Naive B cell (primary cell): Measurements from ENCODE around the gene CELF4. TPM values are rescaled to one million over a fixed set of nuclear protein-coding genes. Genes with fewer than 3 reads are reported as not detected.

ENCODE experiments used
- ATAC-seq, 2 donors: fragments of 150-1000 bp; cut with Tn5 transposase; 2 replicates each; pipeline ENCODE4 v1.10.0; 2021; ENCODE audit warnings: low read depth in 2 of 2, mild to moderate bottlenecking in 2 of 2, moderate library complexity in 2 of 2
- DNase-seq: peaks from one replicate; pipeline ENCODE4 v3.0.0; 2022
- H3K27ac Mint-ChIP-seq, 6 donors: one replicate each; pipeline ENCODE4 v1.8.0; 2020 to 2022; ENCODE audit warnings: mild to moderate bottlenecking in 6 of 6, mixed read lengths in 6 of 6, moderate library complexity in 5 of 6, inconsistent platforms in 2 of 6
- H3K27me3 Mint-ChIP-seq, 3 donors: one replicate each; pipeline ENCODE4 v1.8.0; 2021 to 2022; ENCODE audit warnings: mixed read lengths in 3 of 3, mild to moderate bottlenecking in 1 of 3
- H3K36me3 Mint-ChIP-seq, 2 donors: one replicate each; pipeline ENCODE4 v1.8.0; 2020 to 2022; ENCODE audit warnings: mixed read lengths in 2 of 2, inconsistent platforms in 1 of 2, mild to moderate bottlenecking in 1 of 2
- H3K4me1 Mint-ChIP-seq, 3 donors: one replicate each; pipeline ENCODE4 v1.8.0; 2020 to 2022; ENCODE audit warnings: mixed read lengths in 3 of 3, inconsistent platforms in 1 of 3, mild to moderate bottlenecking in 1 of 3, moderate library complexity in 1 of 3
- H3K4me3 Mint-ChIP-seq, 8 donors: one replicate each; pipeline ENCODE4 v1.8.0; 2020 to 2022; ENCODE audit warnings: mild to moderate bottlenecking in 8 of 8, mixed read lengths in 8 of 8, moderate library complexity in 8 of 8, inconsistent platforms in 2 of 8
- H3K9me3 Mint-ChIP-seq, 7 donors: one replicate each; pipeline ENCODE4 v1.8.0; 2020 to 2022; ENCODE audit warnings: mixed read lengths in 7 of 7, mild to moderate bottlenecking in 5 of 7, inconsistent platforms in 2 of 7, moderate library complexity in 1 of 7
- polyA plus RNA-seq, 6 donors: library from polyadenylated mRNA; unstranded; fragments of 300-500 nt; fragmentation: Illumina TruSeq; gene quantifications; one replicate each; pipeline ENCODE4 v1.2.3, GENCODE V29; 2021; ENCODE audit warnings: low read depth in 6 of 6

The CELF4 gene
- polyA plus RNA-seq, 6 donors from 2014 or later, result 0.21 to 0.34 (median 0.24) TPM; not detected in 1

GRCh38 chr18:37306432-37306831, 259.2 kb downstream of the CELF4 start:
- peaks cover 0 to 15% (median 5%) of the 10 kb centered on the region in 3 donors for H3K27me3 Mint-ChIP-seq
- H3K9me3 Mint-ChIP-seq, result peaks cover 0 to 2% (median 0%) of the 10 kb centered on the region in 7 donors
- ATAC-seq (no peak), DNase-seq (no peak)
- H3K4me1 Mint-ChIP-seq, result peaks cover 0 to 4% (median 0%) of the 10 kb centered on the region in 3 donors
- no peaks in the 10 kb centered on the region for H3K36me3 Mint-ChIP-seq
- H3K4me3 Mint-ChIP-seq, result no peak overlapping the region
- no peak overlapping the region for H3K27ac Mint-ChIP-seq

GRCh38 chr18:37305066-37305465, 260.5 kb downstream of the CELF4 start:
- ATAC-seq (no peak), DNase-seq (no peak)
- Mint-ChIP-seq H3K27me3 (peaks cover 0 to 24% (median 5%) of the 10 kb centered on the region in 3 donors), H3K4me1 (peaks cover 0 to 4% (median 0%) of the 10 kb centered on the region in 3 donors), H3K9me3 (no peaks in the 10 kb centered on the region), H3K4me3 (no peak overlapping the region), H3K27ac (no peak overlapping the region), H3K36me3 (no peaks in the 10 kb centered on the region)

- DNase-seq (no peak), ATAC-seq (no peak)
- Mint-ChIP-seq H3K4me1 (peaks cover 0 to 4% (median 0%) of the 10 kb centered on the region in 3 donors), H3K27me3 (peaks cover 0 to 25% (median 5%) of the 10 kb centered on the region in 3 donors), H3K9me3 (no peaks in the 10 kb centered on the region), H3K4me3 (no peak overlapping the region), H3K36me3 (no peaks in the 10 kb centered on the region), H3K27ac (peak overlapping the region in 1 of 6 donors; percentile 28)
Measured at GRCh38 chr18:37304012-37304680, 261.5 kb downstream of the CELF4 start.

- peaks cover 0 to 4% (median 0%) of the 10 kb centered on the region in 3 donors for H3K4me1 Mint-ChIP-seq
- ATAC-seq (no peak), DNase-seq (no peak)
- peaks cover 0 to 25% (median 5%) of the 10 kb centered on the region in 3 donors for H3K27me3 Mint-ChIP-seq
- no peak overlapping the region for H3K4me3 Mint-ChIP-seq
- H3K27ac Mint-ChIP-seq, result no peak overlapping the region
- no peaks in the 10 kb centered on the region for H3K36me3 Mint-ChIP-seq
- H3K9me3 Mint-ChIP-seq, result no peaks in the 10 kb centered on the region
Measured at GRCh38 chr18:37303009-37303408, 262.6 kb downstream of the CELF4 start.

GRCh38 chr18:37302519-37302918, 263.1 kb downstream of the CELF4 start:
- H3K27me3 Mint-ChIP-seq, result peaks cover 0 to 25% (median 5%) of the 10 kb centered on the region in 3 donors
- no peaks in the 10 kb centered on the region for H3K36me3 Mint-ChIP-seq
- H3K4me3 Mint-ChIP-seq, result no peak overlapping the region
- H3K4me1 Mint-ChIP-seq, result peaks cover 0 to 4% (median 0%) of the 10 kb centered on the region in 3 donors
- ATAC-seq (no peak), DNase-seq (no peak)
- H3K9me3 Mint-ChIP-seq, result no peaks in the 10 kb centered on the region
- no peak overlapping the region for H3K27ac Mint-ChIP-seq

- Mint-ChIP-seq H3K9me3 (no peaks in the 10 kb centered on the region), H3K27me3 (peaks cover 0 to 25% (median 5%) of the 10 kb centered on the region in 3 donors), H3K36me3 (no peaks in the 10 kb centered on the region), H3K27ac (peak overlapping the region in 1 of 6 donors; percentile 69), H3K4me3 (no peak overlapping the region), H3K4me1 (peaks cover 0 to 4% (median 0%) of the 10 kb centered on the region in 3 donors)
- DNase-seq, result no peak
- ATAC-seq, result no peak
Measured at GRCh38 chr18:37299471-37300304, 265.9 kb downstream of the CELF4 start.

GRCh38 chr18:37298816-37299215, 266.8 kb downstream of the CELF4 start:
- H3K27me3 Mint-ChIP-seq, result peaks cover 0 to 18% (median 0%) of the 10 kb centered on the region in 3 donors
- ATAC-seq (no peak), DNase-seq (no peak)
- H3K27ac Mint-ChIP-seq, result no peak overlapping the region
- H3K4me1 Mint-ChIP-seq, result no peaks in the 10 kb centered on the region
- H3K4me3 Mint-ChIP-seq, result no peak overlapping the region
- no peaks in the 10 kb centered on the region for H3K9me3 Mint-ChIP-seq
- no peaks in the 10 kb centered on the region for H3K36me3 Mint-ChIP-seq

GRCh38 chr18:37297106-37297505, 268.5 kb downstream of the CELF4 start:
- no peak overlapping the region for H3K4me3 Mint-ChIP-seq

GRCh38 chr18:37294951-37295350, 270.6 kb downstream of the CELF4 start:
- H3K27me3 Mint-ChIP-seq, result peaks cover 0 to 2% (median 0%) of the 10 kb centered on the region in 3 donors
- no peak for ATAC-seq
- no peak overlapping the region for H3K27ac Mint-ChIP-seq
- no peaks in the 10 kb centered on the region for H3K9me3 Mint-ChIP-seq
- DNase-seq, result no peak
- no peaks in the 10 kb centered on the region for H3K4me1 Mint-ChIP-seq
- H3K4me3 Mint-ChIP-seq, result no peak overlapping the region
- no peaks in the 10 kb centered on the region for H3K36me3 Mint-ChIP-seq

More at GRCh38 chr18:37297106-37297505, 268.5 kb downstream of the CELF4 start:
- DNase-seq (no peak), ATAC-seq (no peak)
- no peaks in the 10 kb centered on the region for H3K9me3 Mint-ChIP-seq
- peaks cover 0 to 13% (median 0%) of the 10 kb centered on the region in 3 donors for H3K27me3 Mint-ChIP-seq
- H3K27ac Mint-ChIP-seq, result no peak overlapping the region
- no peaks in the 10 kb centered on the region for H3K36me3 Mint-ChIP-seq
- no peaks in the 10 kb centered on the region for H3K4me1 Mint-ChIP-seq

GRCh38 chr18:37293359-37293758, 272.2 kb downstream of the CELF4 start:
- no peaks in the 10 kb centered on the region for H3K36me3 Mint-ChIP-seq
- DNase-seq, result no peak
- no peak for ATAC-seq
- no peak overlapping the region for H3K27ac Mint-ChIP-seq
- no peaks in the 10 kb centered on the region for H3K4me1 Mint-ChIP-seq
- no peaks in the 10 kb centered on the region for H3K9me3 Mint-ChIP-seq
- H3K4me3 Mint-ChIP-seq, result no peak overlapping the region
- H3K27me3 Mint-ChIP-seq, result peaks cover 0 to 10% (median 7%) of the 10 kb centered on the region in 3 donors

GRCh38 chr18:37289423-37289822, 276.2 kb downstream of the CELF4 start:
- H3K27ac Mint-ChIP-seq, result no peak overlapping the region
- no peaks in the 10 kb centered on the region for H3K9me3 Mint-ChIP-seq
- H3K4me1 Mint-ChIP-seq, result no peaks in the 10 kb centered on the region
- H3K4me3 Mint-ChIP-seq, result no peak overlapping the region
- DNase-seq (no peak), ATAC-seq (no peak)
- H3K27me3 Mint-ChIP-seq, result peaks cover 4 to 16% (median 10%) of the 10 kb centered on the region in 3 donors
- no peaks in the 10 kb centered on the region for H3K36me3 Mint-ChIP-seq

GRCh38 chr18:37287601-37288000, 278.0 kb downstream of the CELF4 start:
- Mint-ChIP-seq H3K9me3 (peaks cover 0 to 6% (median 0%) of the 10 kb centered on the region in 7 donors), H3K4me1 (no peaks in the 10 kb centered on the region), H3K4me3 (no peak overlapping the region), H3K36me3 (no peaks in the 10 kb centered on the region), H3K27me3 (peaks cover 4 to 16% (median 10%) of the 10 kb centered on the region in 3 donors), H3K27ac (no peak overlapping the region)
- ATAC-seq (no peak), DNase-seq (no peak)

- DNase-seq (no peak), ATAC-seq (no peak)
- peaks cover 0 to 6% (median 0%) of the 10 kb centered on the region in 7 donors for H3K9me3 Mint-ChIP-seq
- H3K27me3 Mint-ChIP-seq, result peaks cover 4 to 16% (median 10%) of the 10 kb centered on the region in 3 donors
- no peaks in the 10 kb centered on the region for H3K36me3 Mint-ChIP-seq
- no peak overlapping the region for H3K4me3 Mint-ChIP-seq
- no peaks in the 10 kb centered on the region for H3K4me1 Mint-ChIP-seq
- no peak overlapping the region for H3K27ac Mint-ChIP-seq
Measured at GRCh38 chr18:37286801-37287200, 278.8 kb downstream of the CELF4 start.

- DNase-seq, result no peak
- Mint-ChIP-seq H3K9me3 (peaks cover 0 to 6% (median 0%) of the 10 kb centered on the region in 7 donors), H3K4me3 (no peak overlapping the region), H3K36me3 (no peaks in the 10 kb centered on the region), H3K27me3 (peaks cover 4 to 16% (median 10%) of the 10 kb centered on the region in 3 donors), H3K27ac (no peak overlapping the region), H3K4me1 (no peaks in the 10 kb centered on the region)
- ATAC-seq, result no peak
Measured at GRCh38 chr18:37285825-37286224, 279.8 kb downstream of the CELF4 start.
